WTC11 (cell line): Measurements from ENCODE around the gene XPR1. TPM values are rescaled to one million over a fixed set of nuclear protein-coding genes. Genes with fewer than 3 reads are reported as not detected.

Experiments used
- ATAC-seq: fragments of 200-7000 bp; cut with Tn5 transposase; 2 replicates; pipeline ENCODE4 v1.10.0; 2021; ENCODE audit warnings: mild to moderate bottlenecking, moderate library complexity
- CTCF ChIA-PET: fragments of 300-600 bp; sonication (Branson Sonifier 250); formaldehyde crosslinking; loops from one replicate; lab custom pipeline; 2021; ENCODE audit warnings: antibody characterized with exemption; lab: Charles Lee
- POLR2A ChIA-PET: fragments of 350-600 bp; sonication (Branson Sonifier 250); formaldehyde crosslinking; loops from one replicate; lab custom pipeline; 2021; ENCODE audit warnings: antibody characterized with exemption; lab: Charles Lee
- DNase-seq: peaks from one replicate; pipeline ENCODE4 v3.0.0; 2021; ENCODE audit warnings: low spot score
- H3K27ac Mint-ChIP-seq: 2 replicates; pipeline ENCODE4 v1.8.0; 2021; ENCODE audit warnings: mixed read lengths
- H3K27me3 Mint-ChIP-seq: 2 replicates; pipeline ENCODE4 v1.8.0; 2021; ENCODE audit warnings: low read depth, mild to moderate bottlenecking, moderate library complexity, mixed read lengths
- H3K36me3 Mint-ChIP-seq: 2 replicates; pipeline ENCODE4 v1.8.0; 2021; ENCODE audit warnings: mixed read lengths
- H3K4me1 Mint-ChIP-seq: 2 replicates; pipeline ENCODE4 v1.8.0; 2022; ENCODE audit warnings: mixed read lengths
- H3K4me3 Mint-ChIP-seq: 2 replicates; pipeline ENCODE4 v1.8.0; 2021; ENCODE audit warnings: mild to moderate bottlenecking, moderate library complexity, mixed read lengths
- H3K9me3 Mint-ChIP-seq: 2 replicates; pipeline ENCODE4 v1.8.0; 2021; ENCODE audit warnings: mixed read lengths
- HMGA2 ChIP-seq: fragments of 250-450 bp; sonication (Bioruptor Pico); IDR thresholded peaks from 2 replicates; pipeline ENCODE4 v1.4.0; 2021; ENCODE audit warnings: mild to moderate bottlenecking, moderate library complexity
- JAZF1 ChIP-seq: fragments of 250-450 bp; sonication (Bioruptor Pico); IDR thresholded peaks from 2 replicates; pipeline ENCODE4 v1.9.0; 2021; ENCODE audit warnings: moderate library complexity, mild to moderate bottlenecking, inconsistent platforms
- MYBL2 ChIP-seq: sonication (generic); formaldehyde crosslinking; IDR thresholded peaks from 2 replicates; pipeline ENCODE4 v1.8.1; 2023; ENCODE audit warnings: mild to moderate bottlenecking, moderate library complexity, missing genetic modification reagents
- NFYB ChIP-seq: sonication (generic); formaldehyde crosslinking; conservative IDR thresholded peaks from 2 replicates; pipeline ENCODE4 v1.8.0; 2022; ENCODE audit warnings: low read depth, missing genetic modification reagents
- RELA ChIP-seq: sonication (generic); formaldehyde crosslinking; IDR thresholded peaks from 2 replicates; pipeline ENCODE4 v1.8.1; 2022; ENCODE audit warnings: missing genetic modification reagents, mild to moderate bottlenecking, borderline replicate concordance
- SOX15 ChIP-seq: fragments of 250-450 bp; sonication (Bioruptor Pico); IDR thresholded peaks from 2 replicates; pipeline ENCODE4 v1.9.0; 2021; ENCODE audit warnings: mild to moderate bottlenecking
- ZNF263 ChIP-seq: sonication (generic); formaldehyde crosslinking; IDR thresholded peaks from 2 replicates; pipeline ENCODE4 v1.8.1; 2022; ENCODE audit warnings: low read depth, mild to moderate bottlenecking, moderate library complexity, missing genetic modification reagents
- ZNF396 ChIP-seq: fragments of 250-450 bp; sonication (Bioruptor Pico); IDR thresholded peaks from 2 replicates; pipeline ENCODE4 v1.8.0; 2021; ENCODE audit warnings: mild to moderate bottlenecking, moderate library complexity, borderline replicate concordance
- total RNA-seq: library from RNA; stranded (reverse); gene quantifications from 3 replicates; pipeline ENCODE4 v1.2.3, GENCODE V29; 2021
- TF ChIP-seq, protein P1 (sequence below): sonication (generic); formaldehyde crosslinking; IDR thresholded peaks from 2 replicates; pipeline ENCODE4 v1.8.1; 2022; ENCODE audit warnings: mild to moderate bottlenecking, moderate library complexity, missing genetic modification reagents
- TF ChIP-seq, protein P2 (sequence below): sonication (generic); formaldehyde crosslinking; IDR thresholded peaks from 2 replicates; pipeline ENCODE4 v1.8.0; 2023; ENCODE audit warnings: mild to moderate bottlenecking, missing genetic modification reagents
- TF ChIP-seq, protein P3 (sequence below): fragments of 250-450 bp; sonication (Bioruptor Pico); IDR thresholded peaks from 2 replicates; pipeline ENCODE4 v2.1.2; 2022; ENCODE audit warnings: mild to moderate bottlenecking, moderate library complexity
- TF ChIP-seq, protein P4 (sequence below): sonication (generic); formaldehyde crosslinking; IDR thresholded peaks from 2 replicates; pipeline ENCODE4 v1.8.0; 2022; ENCODE audit warnings: mild to moderate bottlenecking, missing genetic modification reagents
- TF ChIP-seq, protein P5 (sequence below): fragments of 250-450 bp; sonication (Bioruptor Pico); IDR thresholded peaks from 2 replicates; pipeline ENCODE4 v1.9.0; 2021; ENCODE audit warnings: mild to moderate bottlenecking, borderline replicate concordance
- TF ChIP-seq, protein P6 (sequence below): sonication (generic); formaldehyde crosslinking; IDR thresholded peaks from 2 replicates; pipeline ENCODE4 v1.8.0; 2022; ENCODE audit warnings: missing genetic modification reagents

Gene XPR1
- total RNA-seq, 1 experiment from 2014 or later: 34.6 TPM

DNA sequence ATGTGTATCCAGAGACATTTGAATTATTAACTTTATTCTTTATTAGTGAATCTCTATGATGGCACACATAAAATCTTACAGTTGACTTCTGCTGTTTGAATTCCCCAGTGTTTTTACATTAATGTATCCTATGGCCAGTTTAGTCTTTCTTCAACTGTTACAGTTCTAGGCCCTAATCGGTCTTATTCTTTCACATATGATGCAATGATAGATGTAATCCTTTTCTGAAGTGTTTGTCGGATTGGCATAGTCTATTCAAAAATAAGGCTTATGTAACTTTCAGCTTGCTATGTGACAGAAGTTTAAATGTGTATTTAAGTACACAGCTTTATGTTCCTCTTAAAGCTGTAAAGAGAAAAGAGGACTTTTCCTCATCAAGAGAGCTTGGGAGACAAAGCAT lies 254.5 kb downstream of the XPR1 start:
- peaks cover 6% of the 10 kb centered on the region; the same call in 1 of the 2 replicates for H3K36me3 Mint-ChIP-seq
- DNase-seq (no peak), ATAC-seq (no peak)
- ChIA-PET POLR2A (no interaction called here), CTCF (no interaction called here)
- H3K27ac Mint-ChIP-seq: no peak overlapping the region
- no peak for TF ChIP-seq RELA (CRISPR knock-in tag)
- TF ChIP-seq, protein P1, sequence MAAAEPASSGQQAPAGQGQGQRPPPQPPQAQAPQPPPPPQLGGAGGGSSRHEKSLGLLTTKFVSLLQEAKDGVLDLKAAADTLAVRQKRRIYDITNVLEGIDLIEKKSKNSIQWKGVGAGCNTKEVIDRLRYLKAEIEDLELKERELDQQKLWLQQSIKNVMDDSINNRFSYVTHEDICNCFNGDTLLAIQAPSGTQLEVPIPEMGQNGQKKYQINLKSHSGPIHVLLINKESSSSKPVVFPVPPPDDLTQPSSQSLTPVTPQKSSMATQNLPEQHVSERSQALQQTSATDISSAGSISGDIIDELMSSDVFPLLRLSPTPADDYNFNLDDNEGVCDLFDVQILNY: no peak
- TF ChIP-seq, protein P2, sequence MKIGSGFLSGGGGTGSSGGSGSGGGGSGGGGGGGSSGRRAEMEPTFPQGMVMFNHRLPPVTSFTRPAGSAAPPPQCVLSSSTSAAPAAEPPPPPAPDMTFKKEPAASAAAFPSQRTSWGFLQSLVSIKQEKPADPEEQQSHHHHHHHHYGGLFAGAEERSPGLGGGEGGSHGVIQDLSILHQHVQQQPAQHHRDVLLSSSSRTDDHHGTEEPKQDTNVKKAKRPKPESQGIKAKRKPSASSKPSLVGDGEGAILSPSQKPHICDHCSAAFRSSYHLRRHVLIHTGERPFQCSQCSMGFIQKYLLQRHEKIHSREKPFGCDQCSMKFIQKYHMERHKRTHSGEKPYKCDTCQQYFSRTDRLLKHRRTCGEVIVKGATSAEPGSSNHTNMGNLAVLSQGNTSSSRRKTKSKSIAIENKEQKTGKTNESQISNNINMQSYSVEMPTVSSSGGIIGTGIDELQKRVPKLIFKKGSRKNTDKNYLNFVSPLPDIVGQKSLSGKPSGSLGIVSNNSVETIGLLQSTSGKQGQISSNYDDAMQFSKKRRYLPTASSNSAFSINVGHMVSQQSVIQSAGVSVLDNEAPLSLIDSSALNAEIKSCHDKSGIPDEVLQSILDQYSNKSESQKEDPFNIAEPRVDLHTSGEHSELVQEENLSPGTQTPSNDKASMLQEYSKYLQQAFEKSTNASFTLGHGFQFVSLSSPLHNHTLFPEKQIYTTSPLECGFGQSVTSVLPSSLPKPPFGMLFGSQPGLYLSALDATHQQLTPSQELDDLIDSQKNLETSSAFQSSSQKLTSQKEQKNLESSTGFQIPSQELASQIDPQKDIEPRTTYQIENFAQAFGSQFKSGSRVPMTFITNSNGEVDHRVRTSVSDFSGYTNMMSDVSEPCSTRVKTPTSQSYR (CRISPR knock-in tag): no peak
- TF ChIP-seq HMGA2 (CRISPR knock-in tag): no peak
- no peaks in the 10 kb centered on the region for H3K27me3 Mint-ChIP-seq
- peaks cover 4% of the 10 kb centered on the region for H3K4me1 Mint-ChIP-seq
- no peaks in the 10 kb centered on the region for H3K9me3 Mint-ChIP-seq
- no peak overlapping the region for H3K4me3 Mint-ChIP-seq

DNA sequence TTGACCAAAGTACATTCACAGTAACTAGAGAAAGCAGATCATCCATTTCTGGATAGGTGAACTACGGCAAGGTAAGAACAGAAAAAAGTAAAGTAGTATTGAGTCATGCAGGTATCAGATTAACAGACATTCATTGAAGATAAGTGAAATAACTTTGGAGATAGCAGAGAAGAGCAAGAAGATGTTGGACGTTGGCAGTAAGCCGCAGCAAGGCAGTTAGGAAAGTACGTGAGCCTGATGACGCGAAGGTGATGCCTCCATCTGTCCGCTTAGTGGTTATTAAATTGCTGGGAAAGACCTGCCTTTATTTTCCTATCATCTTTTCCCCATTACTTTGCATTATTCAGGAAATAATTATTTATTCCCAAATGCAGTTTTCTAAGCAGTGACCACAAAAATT lies 256.0 kb downstream of the XPR1 start:
- Mint-ChIP-seq H3K27me3 (no peaks in the 10 kb centered on the region), H3K36me3 (peaks cover 6% of the 10 kb centered on the region; the same call in 1 of the 2 replicates), H3K9me3 (no peaks in the 10 kb centered on the region), H3K4me1 (no peaks in the 10 kb centered on the region; the same call in none of the 2 replicates), H3K27ac (no peak overlapping the region), H3K4me3 (no peak overlapping the region)
- no peak for ATAC-seq
- TF ChIP-seq, protein P3, sequence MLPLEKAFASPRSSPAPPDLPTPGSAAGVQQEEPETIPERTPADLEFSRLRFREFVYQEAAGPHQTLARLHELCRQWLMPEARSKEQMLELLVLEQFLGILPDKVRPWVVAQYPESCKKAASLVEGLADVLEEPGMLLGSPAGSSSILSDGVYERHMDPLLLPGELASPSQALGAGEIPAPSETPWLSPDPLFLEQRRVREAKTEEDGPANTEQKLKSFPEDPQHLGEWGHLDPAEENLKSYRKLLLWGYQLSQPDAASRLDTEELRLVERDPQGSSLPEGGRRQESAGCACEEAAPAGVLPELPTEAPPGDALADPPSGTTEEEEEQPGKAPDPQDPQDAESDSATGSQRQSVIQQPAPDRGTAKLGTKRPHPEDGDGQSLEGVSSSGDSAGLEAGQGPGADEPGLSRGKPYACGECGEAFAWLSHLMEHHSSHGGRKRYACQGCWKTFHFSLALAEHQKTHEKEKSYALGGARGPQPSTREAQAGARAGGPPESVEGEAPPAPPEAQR (CRISPR knock-in tag): no peak
- TF ChIP-seq ZNF263 (CRISPR knock-in tag) (no peak), SOX15 (CRISPR knock-in tag) (no peak), JAZF1 (CRISPR knock-in tag) (no peak), ZNF396 (no peak), MYBL2 (CRISPR knock-in tag) (no peak), NFYB (no peak)
- TF ChIP-seq, protein P4, sequence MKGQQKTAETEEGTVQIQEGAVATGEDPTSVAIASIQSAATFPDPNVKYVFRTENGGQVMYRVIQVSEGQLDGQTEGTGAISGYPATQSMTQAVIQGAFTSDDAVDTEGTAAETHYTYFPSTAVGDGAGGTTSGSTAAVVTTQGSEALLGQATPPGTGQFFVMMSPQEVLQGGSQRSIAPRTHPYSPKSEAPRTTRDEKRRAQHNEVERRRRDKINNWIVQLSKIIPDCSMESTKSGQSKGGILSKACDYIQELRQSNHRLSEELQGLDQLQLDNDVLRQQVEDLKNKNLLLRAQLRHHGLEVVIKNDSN (CRISPR knock-in tag): no peak
- TF ChIP-seq, protein P5, sequence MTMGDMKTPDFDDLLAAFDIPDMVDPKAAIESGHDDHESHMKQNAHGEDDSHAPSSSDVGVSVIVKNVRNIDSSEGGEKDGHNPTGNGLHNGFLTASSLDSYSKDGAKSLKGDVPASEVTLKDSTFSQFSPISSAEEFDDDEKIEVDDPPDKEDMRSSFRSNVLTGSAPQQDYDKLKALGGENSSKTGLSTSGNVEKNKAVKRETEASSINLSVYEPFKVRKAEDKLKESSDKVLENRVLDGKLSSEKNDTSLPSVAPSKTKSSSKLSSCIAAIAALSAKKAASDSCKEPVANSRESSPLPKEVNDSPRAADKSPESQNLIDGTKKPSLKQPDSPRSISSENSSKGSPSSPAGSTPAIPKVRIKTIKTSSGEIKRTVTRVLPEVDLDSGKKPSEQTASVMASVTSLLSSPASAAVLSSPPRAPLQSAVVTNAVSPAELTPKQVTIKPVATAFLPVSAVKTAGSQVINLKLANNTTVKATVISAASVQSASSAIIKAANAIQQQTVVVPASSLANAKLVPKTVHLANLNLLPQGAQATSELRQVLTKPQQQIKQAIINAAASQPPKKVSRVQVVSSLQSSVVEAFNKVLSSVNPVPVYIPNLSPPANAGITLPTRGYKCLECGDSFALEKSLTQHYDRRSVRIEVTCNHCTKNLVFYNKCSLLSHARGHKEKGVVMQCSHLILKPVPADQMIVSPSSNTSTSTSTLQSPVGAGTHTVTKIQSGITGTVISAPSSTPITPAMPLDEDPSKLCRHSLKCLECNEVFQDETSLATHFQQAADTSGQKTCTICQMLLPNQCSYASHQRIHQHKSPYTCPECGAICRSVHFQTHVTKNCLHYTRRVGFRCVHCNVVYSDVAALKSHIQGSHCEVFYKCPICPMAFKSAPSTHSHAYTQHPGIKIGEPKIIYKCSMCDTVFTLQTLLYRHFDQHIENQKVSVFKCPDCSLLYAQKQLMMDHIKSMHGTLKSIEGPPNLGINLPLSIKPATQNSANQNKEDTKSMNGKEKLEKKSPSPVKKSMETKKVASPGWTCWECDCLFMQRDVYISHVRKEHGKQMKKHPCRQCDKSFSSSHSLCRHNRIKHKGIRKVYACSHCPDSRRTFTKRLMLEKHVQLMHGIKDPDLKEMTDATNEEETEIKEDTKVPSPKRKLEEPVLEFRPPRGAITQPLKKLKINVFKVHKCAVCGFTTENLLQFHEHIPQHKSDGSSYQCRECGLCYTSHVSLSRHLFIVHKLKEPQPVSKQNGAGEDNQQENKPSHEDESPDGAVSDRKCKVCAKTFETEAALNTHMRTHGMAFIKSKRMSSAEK (CRISPR knock-in tag): no peak
- TF ChIP-seq, protein P6, sequence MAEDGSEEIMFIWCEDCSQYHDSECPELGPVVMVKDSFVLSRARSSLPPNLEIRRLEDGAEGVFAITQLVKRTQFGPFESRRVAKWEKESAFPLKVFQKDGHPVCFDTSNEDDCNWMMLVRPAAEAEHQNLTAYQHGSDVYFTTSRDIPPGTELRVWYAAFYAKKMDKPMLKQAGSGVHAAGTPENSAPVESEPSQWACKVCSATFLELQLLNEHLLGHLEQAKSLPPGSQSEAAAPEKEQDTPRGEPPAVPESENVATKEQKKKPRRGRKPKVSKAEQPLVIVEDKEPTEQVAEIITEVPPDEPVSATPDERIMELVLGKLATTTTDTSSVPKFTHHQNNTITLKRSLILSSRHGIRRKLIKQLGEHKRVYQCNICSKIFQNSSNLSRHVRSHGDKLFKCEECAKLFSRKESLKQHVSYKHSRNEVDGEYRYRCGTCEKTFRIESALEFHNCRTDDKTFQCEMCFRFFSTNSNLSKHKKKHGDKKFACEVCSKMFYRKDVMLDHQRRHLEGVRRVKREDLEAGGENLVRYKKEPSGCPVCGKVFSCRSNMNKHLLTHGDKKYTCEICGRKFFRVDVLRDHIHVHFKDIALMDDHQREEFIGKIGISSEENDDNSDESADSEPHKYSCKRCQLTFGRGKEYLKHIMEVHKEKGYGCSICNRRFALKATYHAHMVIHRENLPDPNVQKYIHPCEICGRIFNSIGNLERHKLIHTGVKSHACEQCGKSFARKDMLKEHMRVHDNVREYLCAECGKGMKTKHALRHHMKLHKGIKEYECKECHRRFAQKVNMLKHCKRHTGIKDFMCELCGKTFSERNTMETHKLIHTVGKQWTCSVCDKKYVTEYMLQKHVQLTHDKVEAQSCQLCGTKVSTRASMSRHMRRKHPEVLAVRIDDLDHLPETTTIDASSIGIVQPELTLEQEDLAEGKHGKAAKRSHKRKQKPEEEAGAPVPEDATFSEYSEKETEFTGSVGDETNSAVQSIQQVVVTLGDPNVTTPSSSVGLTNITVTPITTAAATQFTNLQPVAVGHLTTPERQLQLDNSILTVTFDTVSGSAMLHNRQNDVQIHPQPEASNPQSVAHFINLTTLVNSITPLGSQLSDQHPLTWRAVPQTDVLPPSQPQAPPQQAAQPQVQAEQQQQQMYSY (CRISPR knock-in tag): no peak
- ChIA-PET CTCF (no interaction called here), POLR2A (no interaction called here)
- DNase-seq: no peak
